GM04503 (cell line): ENCODE data around the gene TTLL1.
"Not testable (repeated sequence)": the region's sequence is repeated elsewhere in the genome, so short reads cannot be mapped to it uniquely, and the experiment has no call there.

Experiments used
- DNase-seq: peaks from one replicate; pipeline ENCODE4 v3.0.0-alpha.2; 2012; ENCODE audit warnings: low read depth

Gene TTLL1

DNA sequence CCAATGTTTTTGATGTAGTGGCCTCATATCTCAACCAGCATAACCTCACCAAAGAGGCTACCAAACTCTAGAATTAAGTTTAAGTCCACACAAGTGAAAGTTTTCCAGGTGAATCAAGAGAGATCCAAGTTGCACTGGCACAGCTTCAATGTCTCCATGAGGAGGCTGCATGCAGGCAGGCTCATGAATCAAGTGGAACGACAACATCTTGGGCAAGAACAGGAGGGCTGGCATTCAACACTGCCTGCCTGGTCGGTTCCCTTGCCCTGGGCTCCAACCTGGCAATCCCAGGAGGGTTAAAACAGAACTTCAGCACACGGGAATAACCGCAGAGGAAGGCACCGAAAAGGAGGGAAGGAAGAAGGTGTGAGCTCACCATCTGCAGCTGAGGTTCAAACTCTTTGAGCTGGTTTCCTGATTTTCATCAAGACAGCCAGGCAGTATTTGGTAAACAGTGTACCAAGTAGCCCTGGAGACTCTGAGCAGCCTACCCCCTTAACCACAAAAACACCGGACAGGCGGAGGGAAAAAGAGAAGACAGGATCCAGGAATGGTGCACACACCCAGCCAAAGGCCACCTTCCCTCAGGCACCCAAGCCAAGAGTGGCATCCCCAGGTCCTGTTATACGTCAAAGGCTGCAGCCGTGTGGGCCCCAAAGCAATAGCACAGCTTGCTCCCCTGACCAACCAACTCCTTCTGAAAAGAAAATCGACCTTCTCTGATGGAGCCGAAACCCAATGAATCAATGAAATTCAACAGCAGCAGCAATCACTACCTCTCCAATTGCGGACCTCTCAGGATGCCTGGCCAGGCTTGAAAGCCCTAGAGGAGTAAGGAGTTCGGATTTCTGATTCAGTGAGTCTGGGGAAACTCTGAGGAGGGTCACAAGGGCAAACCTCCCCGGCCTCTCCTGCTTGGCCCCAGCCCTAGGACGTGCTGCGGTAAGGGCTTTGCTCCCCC lies 75.6 kb downstream of the TTLL1 start:
- DNase-seq: no peak

DNA sequence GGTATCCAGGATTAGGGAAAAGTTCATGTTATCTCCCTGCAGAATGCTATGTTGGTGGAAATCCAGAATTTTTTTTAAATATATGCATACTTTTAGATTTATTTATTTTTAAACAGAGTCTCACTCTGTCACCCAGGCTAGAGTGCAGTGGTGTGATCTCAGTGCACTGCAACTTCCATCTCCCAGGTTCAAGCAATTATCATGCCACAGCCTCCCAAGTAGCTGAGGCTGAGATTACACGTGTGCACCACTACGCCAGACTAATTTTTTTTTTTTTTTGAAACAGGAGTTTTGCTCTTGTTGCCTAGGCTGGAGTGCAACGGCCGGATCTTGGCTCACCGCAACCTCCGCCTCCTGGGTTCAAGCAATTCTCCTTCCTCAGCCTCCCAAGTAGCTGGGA lies 76.8 kb downstream of the TTLL1 start:
- DNase-seq: no peak

DNA sequence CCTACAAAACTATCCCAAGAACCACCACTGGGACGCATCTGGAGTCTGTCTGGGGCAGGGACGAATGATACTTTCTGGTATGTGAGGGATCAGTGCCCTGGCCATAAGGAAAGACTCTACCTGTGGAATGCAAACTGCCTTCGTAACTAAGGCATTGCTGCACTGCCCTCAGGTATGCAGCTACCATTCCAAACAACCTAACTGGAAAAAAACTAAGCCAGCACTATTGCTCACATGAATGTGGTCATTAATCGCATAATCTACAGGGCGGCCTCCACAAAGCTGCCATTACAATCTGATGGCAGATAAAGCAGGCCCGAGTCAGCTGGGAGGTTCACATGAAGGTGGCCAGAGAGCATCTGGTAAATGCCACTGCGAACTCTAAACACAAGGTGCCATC lies 78.1 kb downstream of the TTLL1 start:
- no peak for DNase-seq

DNA sequence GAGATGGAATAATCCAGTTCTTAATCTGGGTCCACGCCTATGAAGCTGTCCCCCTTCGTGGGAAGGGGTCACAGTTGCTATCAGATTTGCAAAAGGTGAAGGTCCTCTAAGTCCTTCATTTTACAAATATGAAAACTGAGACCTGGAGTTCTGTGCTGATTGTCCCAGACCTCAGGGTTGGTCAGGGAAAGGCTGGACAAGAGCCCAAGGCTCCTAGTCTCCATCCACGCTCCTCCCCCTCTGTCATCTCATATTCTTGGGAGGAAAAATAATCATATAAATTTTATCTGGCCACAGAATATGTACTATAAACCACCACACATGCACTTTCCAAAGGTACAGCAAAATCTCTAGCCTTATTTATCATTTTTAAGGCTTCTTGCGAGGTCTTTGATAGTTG lies 79.7 kb downstream of the TTLL1 start:
- DNase-seq: no peak

DNA sequence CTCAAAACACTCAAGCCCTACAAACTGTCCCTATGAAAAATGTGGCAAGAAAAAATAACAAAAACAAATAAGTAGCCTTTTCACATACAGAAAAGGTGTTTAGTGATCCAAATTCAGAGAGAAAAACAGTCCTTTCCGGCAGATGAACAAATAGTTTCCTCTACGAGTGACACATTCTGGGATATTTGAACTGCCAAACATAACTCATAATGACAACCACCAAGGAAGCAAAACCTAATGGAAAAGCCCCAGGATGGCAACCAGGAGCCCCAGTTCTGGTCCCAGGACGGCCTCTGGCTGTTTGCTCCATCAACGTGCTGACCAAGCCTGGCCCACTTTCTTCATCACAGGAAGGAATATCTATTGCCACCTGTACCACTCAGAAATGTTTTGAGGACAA lies 80.3 kb downstream of the TTLL1 start:
- no peak for DNase-seq

DNA sequence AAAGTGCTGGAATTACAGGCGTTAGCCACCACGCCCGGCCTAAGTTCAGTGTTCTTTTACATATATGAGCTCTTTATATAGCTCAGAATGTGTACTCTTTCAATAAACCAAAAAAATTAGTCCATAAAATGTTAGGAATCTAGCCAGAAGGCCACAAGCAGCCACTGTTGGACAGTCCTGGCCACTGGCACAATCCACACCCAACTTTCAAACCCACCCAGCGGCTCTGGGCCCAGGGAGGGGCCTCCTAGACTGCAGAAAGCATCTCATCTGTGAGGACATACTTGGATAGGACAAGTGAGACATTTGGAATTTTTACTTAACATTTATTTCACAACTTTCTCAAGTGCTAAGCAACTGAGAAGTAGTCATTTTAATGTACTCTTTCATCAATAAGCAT lies 80.7 kb downstream of the TTLL1 start:
- DNase-seq: no peak

DNA sequence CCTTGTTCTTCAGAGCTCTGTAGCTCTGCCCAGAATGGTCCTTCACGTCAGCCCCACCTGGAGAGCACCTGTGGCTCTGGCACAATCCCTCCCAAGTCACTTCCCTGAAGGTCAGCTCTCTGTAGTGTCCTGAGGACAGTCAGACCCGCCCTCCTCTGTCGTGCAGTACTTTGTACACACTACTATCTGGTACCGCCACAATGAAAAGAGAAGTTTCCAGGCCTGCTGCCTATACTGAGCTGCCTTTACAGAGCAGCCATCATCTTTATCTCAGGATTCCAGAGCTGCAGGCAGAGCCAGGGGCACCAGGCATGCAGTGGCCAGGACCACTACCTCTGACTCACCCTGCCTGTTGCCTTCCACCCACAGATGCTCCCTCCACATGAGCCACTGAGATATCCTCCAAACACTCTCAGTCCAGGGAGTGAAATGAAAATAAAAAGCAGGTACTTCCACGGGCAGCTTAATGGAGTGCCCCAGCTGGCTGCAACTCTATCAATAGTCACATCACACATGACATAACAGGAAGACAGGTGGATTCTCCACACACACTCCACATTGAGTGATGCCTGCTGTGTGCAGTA lies 81.6 kb downstream of the TTLL1 start:
- no peak for DNase-seq

DNA sequence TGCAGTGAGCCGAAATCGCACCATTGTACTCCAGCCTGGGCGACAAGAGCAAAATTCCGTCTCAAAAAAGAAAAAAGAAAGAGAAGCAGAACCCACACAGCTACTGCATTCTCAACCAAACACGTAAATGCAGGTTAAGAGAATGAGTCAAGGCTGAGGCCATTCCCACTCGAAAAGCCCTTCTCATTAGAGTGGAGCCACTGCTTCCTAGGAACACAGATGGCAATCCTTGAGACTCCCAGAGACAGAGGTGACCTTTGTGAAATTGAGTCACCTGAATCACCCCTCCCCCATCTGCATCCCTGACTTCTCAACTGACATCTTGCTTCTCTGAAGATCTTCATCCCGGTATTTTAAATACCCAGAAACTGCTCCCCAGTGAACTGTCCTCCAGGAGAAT lies 82.4 kb downstream of the TTLL1 start:
- DNase-seq: no peak

DNA sequence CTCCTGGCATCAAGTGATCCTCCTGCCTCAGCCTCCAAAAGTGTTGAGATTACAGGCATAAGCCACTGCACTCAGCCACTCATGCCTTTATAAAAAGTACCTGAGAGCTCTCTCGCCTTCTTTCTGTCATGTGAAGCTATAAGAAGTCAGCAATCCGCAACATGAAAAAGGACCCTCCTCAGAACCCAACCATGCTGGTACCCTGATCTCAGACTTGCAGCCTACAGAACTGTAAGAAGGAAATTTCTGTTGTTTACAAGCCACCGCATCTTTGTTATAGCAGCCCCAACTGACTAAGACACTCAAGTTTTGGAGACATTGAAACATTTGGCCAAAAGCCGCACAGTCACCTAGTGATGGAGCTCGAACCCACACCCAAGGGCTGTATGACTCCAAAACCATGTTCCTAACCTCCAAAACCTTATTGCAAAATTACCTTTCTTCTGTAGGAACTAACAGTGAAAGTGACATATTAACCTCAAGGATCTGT lies 83.1 kb downstream of the TTLL1 start:
- DNase-seq: no peak

DNA sequence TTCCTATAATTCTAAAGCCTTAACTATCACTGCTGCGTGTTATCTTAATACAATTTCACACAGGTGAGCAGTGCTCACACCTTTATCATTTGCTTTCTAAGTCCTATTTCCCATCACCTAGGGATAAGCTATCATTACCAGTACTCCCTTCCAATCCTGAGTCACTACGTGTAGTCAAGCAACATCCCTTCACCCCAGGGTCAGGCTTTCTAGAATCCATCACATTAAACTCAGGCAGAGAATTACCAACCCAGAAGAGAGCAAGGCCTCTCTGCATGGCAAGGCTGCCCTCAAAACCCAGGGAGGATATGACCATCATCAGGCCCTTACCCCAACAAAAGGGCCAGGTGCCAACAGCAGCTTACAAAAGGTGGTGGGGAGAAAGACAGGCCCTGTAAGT lies 84.1 kb downstream of the TTLL1 start:
- DNase-seq: no peak

DNA sequence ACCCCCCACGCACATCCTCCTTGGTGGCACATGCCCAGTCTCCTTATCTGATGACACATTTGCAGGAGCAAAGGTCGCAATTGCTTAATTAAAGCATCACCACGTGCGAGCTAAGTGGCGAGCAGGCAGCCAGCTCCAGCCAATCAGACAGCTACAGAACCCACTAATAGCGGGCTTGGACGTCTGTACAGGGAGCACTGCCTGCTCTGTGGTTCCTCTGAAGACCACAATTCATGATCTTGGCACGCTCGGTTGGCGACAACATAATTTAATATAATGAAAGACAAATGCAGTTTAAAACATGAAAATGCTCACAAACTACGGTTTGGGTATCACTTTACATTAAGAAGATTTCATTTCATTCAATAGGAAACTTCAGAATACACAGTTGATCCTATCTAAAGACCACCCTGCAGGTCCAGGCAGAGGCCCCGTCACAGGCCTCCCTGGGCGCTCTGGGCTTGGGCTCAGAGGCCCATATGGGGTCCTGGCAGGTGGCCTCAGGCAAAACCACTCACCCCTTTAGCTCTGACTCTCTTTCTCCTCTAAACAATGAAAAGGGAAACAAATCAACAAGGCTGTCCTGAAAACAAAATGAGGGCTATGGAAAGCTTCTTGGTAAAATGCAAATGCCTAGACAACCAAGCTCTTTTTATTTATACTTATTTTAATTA lies 84.7 kb downstream of the TTLL1 start:
- DNase-seq: no peak

DNA sequence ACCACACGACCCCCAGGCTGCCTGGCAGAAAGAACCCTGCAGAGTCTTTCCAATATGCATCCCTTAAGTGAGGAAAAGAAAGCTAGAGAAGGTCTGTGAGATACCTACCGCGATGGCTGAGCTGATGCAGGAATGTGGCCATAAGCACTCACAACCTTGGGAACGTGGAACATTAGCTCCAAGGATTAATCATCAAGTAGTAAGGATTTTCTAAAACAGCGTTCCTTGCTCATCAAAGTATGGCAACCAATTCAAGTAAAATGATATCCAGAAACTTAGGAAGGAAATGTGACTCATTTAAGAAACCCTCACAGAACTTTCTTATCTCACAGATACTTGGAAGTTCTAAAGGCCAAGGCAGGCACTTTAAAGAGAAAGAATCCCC lies 87.0 kb downstream of the TTLL1 start:
- no peak for DNase-seq

DNA sequence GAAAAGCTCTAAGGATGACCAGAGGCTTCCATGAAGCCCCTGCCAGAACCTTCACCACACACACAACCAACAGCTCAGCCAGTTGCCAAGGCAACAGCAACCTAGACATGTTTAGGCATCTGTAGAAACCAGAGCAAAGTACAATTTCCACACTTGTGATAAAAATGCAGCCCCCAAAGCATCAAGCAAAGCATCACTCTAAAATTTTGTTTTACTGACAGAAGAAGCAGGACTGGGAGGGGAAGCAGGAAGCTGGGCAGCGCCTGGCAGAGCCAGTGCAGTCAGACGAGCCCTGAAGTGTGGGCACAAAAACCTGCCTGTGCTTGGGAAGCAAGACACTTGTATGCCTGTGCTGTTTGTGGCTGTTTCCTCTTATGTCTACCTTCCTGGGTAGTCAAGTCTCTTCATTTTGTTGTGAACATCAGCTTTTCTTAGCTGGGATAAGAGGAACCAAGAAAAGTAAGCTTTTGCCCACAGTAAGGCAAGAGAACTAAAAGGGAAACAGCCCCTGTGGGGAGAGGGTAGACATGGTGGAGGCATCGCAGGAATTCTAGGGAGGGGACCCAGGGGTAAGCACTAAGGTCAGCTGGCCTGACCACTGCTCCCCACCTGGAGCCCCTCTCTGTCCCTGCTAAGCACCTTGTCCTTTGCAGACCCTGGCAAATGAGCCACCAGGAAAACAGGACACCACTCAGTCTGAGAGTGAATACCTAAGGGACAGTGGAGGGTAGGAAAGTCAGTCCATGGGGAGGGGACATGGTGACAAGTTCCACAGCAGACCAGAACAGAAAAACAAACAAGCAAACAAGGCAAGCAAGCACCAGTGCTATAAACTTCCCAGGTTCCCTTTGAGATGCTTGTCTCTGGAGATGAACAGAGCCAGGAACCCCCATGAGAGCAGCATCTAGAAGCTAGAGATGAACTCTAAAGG lies 87.7 kb downstream of the TTLL1 start:
- DNase-seq: no peak

DNA sequence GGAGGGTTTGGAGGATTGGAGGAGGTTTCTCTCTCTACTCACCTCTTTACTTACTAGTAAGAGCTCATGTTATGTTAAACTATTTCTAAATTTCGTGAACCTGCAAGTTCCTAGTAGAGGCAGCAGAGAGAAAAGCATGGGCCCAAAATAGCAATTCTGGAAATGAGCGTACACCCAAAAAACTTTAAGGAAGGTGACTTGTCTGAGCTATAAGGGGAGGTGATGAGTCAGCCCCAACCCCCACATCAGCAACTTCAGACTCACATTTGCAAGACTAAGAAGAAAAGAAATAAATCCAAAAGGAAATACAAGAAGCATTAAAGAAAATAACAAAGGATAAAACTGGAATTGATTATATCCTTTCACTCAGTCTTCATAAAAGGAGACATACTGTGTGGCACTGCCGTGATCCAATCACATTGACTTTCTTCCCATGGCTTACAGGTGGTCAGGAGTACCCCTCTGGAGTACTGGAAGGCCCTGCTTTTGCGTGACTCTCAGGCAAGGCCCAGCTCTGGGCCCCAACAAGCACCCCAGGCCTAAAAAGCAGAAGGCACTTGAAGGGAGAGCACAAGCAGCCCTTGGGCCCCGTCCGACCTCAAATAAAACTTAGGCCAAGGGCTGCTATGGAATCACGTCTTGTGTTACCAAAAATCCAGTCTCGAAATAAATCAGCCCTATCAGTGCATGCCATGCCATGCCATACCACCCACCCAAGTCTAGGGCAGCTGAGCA lies 88.6 kb downstream of the TTLL1 start:
- no peak for DNase-seq

DNA sequence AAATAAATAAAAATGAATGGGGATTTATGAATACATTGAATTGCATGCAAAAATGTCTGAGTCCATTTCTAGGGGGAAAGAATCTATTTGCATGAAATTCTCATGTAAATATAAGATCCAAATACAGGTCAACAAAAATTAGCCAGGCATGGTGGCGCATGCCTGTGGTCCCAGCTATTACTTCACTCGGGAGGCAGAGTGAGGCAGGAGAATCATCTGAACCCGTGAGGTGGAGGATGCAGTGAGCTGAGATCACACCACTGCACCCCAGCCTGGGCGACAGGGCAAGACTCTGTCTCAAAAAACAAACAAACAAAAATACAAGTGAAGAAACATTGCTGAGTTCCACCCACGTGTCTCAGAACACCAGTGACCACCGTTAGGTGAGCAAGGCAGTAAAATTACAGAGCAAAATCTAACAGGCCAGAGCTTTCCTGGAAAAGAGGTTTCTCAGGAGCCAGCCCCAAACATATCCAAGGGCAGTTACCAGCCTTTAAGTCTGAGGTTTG lies 91.6 kb downstream of the TTLL1 start:
- no peak for DNase-seq

DNA sequence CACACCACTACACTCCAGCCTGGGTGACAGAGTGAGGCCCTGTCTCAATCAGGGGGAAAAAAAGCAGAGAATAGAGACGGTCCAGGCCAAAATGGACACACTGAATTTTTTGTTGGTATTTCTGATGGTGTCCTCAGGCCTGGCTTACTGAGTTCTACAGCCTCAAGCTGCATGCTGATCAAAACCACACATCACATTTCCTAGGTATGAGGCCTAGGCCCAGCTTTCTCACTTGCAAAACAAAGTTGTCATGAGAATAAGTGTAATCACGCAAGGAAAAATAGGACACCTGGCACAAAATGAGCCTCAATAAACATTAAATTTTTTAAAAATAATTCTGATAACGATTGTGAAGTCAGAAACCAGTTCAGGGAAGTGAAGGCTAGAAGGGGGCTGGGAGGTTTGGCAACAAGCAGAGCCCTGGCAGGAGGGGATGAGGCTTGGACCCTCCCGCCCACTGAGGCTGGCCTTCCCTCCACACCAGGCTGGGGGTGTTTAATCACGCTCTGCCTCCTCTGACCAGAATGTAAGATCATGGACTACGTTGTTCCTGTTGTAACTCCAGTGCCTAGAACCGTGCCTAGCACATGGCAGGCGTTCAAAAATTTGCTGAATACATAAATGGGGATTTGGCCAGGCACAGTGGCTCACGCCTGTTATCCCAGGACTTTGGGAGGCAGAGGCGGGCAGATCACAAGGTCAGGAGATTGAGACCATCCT lies 92.4 kb downstream of the TTLL1 start:
- no peak for DNase-seq

DNA sequence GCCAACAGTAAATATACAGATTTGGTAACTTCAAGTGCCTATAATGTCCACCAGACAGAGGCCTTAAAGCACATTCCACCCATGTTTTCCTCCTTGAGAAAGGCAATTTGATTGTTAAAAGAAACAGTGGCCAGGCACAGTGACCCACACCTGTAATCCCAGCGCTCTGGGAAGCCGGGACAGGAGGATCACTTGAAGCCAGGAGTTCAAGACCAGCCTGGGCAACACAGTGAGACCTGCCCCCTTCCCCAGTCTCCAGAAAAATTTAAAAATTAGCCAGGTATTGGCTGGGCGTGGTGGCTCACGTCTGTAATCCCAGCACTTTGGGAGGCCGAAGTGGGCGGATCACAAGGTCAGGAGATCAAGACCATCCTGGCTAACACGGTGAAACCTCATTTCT lies 93.5 kb downstream of the TTLL1 start:
- DNase-seq: not testable (repeated sequence)

DNA sequence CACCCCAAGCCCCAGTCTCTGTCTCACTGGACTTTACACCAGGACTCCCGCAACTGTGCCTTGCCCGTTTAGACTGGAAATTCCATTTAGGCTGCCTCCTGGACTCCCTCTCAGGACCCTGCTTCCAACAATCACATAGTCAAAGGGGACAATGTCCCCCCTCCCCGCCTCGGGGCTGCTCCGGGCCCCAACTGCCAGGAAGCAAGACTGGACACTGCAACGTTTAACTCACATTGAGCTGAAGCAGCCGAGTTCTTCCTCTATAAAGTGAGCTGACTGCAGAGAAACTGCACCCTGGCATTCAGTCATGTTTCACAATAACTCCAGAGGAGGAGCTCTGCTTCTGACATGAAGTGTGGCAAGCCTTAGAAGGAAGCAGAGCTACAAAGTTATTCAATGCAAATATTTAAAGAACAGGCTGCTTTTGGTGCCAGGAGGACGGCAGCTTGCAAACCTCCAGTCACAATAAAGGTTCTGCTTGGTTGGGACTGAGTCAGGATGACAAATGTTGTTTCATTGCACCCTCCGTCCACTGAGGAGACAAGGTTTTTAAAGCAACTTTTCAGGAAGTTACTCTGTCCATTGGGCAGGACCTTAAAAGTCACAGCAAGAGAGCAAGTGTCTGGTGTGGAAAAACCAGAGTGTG lies 94.2 kb downstream of the TTLL1 start:
- peak; percentile 82 for DNase-seq

DNA sequence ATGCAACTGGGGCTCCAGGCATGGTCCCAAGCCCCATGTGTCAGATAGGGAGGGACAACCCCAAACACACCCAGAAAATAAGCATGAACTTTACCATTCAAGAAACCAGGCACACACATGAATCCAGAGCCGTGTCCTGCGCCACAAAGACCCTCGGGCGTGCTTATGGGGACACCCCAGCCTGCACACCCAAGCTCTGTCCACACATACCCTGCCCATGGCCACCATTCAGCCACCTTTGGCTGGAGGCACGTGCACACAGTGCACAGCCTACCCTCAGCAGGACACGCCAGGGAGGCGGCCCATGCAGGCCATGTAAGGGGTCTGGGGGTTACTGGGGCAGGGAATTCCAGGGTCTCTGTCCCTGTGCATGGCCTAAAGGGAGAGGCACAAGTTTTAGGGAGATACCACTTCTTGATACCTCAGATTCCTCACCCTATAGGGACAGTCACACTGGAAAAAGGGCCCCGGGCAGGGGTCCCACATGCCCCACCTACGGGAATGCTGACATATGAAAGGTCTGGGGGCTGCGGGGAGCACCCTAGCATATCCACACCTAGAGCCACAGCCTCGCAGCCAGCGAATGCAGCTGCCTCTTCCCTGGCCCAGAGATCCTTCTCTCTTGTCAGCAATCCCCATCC lies 94.8 kb downstream of the TTLL1 start:
- no peak for DNase-seq
